Fibroblast of upper back skin (primary cell): ENCODE measurements around the gene PPP1R2.

Experiments used
- DNase-seq: peaks from one replicate; pipeline ENCODE4 v3.0.0-alpha.2; 2013

PPP1R2 gene

DNA sequence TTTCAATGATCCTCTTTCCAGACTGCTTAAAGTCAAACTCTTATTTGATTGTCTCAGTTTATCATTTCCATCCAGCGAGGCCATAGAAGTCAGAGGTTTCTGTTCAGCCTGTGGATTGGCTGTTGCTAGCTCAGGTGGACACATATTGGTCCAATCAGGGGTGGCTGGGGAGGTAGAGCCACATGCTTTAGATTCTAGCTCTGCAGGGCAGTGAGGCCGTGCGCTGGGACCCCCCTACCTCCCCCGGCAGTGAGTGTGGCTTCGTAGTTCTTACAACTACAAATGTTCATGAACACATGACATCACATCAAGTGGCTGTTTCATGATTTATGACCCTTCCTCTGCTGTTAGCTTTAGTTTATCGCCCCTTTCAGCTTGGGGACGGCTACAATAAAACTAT, 22.6 kb upstream of the PPP1R2 start:
- no peak for DNase-seq

DNA sequence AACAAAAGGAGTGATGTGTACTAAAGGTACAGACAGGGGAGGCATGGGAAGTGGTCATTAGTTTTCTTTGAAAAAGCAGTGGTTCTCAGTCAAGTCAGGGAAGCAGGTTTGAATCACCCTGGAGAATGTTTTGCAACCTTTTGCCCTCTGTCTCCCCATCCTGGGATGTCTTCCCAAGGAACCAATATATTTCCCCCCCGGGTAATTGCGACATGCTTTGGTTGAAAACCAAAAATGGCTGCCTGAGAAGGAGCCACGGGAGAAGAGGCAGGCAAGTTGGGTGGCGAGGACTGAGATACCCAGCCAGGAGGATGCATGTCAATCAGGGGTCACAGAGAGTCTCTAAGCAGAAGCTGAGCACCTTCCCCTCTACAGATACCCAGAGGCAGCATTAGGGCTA, 20.2 kb upstream of the PPP1R2 start:
- DNase-seq, result no peak

DNA sequence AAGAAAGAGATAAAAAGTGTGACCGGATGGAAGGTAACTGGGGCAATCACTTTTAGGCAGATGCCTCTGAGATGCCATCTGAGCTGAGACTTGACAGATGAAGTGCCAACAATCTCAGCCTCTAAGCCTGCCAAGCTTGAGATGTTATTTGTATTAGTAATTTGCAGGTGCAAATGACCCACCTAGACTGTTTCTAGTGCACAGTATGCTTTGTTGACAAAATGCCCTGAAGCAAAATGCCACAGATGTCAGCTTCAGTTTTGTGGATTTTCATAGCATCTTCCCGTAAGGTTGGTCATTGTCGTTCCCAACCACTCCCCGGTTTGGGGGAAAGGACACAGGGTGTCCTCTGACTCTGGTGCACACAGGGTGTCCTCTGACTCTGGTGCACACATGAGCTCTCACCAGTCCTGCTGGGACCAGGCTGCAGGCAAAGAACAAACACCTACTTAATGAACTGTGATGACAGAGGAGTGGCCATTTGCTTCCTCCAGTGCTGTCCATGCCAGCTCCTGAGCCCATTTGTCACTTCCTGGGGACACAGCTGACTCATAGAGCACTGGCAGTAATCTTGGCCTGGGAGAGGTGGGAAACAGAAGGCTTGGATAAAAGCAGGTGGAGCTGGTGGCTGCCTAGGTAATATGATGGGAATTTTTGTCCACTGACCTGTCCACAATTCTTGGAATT, 16.7 kb upstream of the PPP1R2 start:
- no peak for DNase-seq

- no peak for DNase-seq
Observed at GRCh38 chr3:195558602-195559001, 15.5 kb upstream of the PPP1R2 start.

DNA sequence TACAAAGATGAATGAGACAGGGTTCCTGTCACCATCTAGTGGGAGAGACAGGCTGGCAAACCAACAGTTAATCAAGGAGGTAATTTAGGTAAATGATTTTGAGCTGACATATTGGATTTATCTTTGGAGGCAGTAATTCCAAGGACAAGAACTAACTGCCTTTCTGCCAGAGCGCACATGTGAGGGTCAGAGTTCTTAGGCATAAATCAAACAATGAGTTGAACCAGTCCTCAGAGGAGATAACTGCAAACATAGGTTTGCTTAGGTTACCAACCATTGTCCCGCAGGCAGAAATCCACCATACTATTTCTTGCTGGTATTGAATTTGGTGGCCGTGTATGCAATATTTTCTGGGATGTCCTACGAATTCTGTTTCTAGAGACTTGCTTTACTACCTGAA, 14.2 kb upstream of the PPP1R2 start:
- no peak for DNase-seq

DNA sequence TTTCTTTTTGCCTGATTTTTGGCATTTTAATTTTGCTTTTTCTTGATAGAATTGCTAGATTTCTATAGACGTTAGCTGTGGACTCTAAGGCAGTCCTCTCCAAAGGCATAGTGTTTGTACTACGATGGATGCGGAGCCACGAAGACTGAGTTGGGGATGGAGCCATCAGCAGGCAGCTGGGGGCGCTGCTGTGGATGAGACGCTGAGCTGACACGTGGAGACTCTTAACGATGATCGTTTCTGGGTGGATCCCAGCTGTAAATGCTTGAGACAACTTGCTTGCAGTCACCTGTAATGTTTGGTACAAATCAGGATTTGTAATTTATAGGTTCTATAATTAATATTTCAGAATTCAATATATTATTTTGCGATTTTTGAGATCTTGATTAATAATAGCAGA, 13.3 kb upstream of the PPP1R2 start:
- DNase-seq, result no peak

GRCh38 chr3:195555110-195555509, 12.0 kb upstream of the PPP1R2 start:
- DNase-seq, result no peak

DNA sequence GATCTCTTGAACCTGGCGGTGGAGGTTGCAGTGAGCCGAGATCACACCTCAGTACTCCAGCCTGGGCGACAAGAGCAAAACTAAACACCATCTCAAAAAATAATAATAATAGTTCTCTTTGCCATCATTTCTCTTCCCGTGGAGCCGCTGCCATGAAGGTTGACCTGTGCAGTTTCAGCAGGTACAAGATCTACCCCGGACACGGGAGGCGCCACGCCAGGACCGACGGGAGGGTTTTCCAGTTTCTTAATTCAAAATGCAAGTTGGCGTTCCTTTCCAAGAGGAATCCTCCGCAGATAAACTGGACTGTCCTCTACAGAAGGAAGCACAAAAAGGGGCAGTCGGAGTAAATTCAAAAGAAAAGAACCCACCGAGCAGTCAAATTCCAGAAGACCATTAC, 11.3 kb upstream of the PPP1R2 start:
- DNase-seq, result no peak

DNA sequence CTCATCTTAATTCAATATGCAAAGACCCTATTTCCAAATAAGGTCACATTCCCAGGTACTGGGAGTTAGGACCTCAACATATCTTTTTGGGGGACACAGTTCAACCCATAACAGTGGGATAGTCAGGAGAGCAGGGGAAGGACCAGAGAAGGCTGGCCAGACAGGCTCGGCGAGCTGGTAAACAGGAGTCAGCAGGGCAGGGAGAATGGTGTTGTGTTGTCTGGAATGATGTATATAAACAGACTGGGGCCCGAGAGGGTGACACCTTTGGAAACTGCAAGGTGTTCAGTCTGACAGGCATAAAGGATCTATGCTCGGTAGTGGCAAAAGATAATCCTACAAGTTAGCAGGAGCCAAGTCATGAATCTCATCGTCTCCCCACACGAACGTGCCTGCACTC, 10.1 kb upstream of the PPP1R2 start:
- DNase-seq, result no peak

DNA sequence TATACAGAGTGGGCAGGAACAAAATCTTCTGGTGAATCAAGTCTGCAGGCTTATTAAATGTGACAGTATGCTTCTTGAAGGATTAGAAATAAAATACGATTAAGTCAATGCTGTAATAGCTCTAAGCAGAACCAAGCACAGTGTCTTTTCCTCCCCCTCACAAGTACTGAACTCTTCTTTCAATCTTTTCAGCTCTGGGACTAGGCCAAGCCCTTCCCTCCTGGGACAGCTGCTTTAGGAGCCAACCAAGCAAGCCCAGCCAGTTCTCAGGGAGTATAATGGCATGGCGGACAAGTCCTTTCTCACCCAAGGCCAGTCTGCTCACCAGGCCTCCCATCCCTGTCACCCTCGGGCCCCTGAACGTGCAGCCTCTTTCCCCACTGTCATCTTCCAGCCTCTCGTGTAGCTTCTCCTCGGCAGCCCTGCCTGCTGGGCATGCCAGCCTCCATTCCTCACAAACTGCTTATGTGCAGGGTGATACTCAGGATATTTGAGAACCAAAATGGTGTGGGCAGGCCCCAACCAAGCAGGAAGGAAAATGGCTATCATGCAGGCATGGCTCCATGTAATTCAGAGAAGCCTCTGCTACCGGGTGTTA, 8.4 kb upstream of the PPP1R2 start:
- DNase-seq, result peak; percentile 24

DNA sequence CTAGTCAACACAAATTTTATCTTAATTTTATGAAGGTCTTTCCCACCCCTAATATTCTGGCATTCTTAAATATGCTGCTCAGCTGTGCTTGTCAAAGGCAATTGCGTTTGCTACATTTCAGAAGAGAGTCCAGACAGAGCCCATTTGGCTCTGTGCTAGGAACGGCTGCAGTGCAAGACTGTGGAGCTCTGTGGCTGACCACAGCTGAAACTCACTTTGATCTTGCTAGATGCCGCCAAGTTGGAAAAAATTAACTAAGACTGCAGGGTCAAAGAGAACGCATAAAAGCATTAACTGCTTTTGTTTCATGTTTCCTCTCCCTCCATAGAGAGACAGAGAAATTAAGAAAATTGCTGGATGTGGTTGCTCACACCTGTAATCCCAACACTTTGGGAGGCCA, 7.6 kb upstream of the PPP1R2 start:
- DNase-seq, result peak; percentile 23

DNA sequence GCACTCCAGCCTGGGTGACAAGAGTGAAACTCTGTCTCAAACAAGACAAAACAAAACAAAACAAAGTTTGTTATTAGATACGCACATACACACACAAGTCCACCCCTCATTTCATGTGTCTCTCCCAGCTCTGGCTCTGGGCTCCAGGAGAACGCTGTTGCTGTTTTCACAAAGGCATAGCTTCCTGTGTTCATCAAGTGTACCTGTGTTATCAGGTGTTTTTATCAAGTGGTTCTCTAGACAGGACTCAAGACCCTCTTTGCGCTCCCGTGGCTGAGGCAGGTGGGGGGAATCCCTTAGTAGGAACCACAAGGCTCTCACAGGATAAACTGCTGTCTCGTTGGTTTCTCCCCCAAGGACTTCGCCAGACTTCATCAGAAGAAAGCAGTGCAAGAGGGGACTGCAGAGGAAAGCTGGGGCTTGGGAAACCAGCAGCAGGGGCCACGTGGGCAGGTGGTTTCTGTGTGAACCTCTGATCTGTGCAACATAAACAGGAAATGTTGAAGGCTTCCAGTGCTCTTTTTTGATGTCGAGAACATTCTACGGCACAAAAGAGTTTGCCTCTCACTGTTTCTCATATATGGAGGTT, 6.9 kb upstream of the PPP1R2 start:
- no peak for DNase-seq

- DNase-seq, result no peak
Observed at GRCh38 chr3:195548987-195549386, 5.9 kb upstream of the PPP1R2 start.

GRCh38 chr3:195548501-195548900, 5.4 kb upstream of the PPP1R2 start:
- DNase-seq, result no peak

- no peak for DNase-seq
Observed at GRCh38 chr3:195548006-195548405, 4.9 kb upstream of the PPP1R2 start.

GRCh38 chr3:195546130-195546560, 3.0 kb upstream of the PPP1R2 start:
- peak; percentile 78 for DNase-seq

GRCh38 chr3:195544634-195545033, 1.5 kb upstream of the PPP1R2 start:
- DNase-seq, result no peak

DNA sequence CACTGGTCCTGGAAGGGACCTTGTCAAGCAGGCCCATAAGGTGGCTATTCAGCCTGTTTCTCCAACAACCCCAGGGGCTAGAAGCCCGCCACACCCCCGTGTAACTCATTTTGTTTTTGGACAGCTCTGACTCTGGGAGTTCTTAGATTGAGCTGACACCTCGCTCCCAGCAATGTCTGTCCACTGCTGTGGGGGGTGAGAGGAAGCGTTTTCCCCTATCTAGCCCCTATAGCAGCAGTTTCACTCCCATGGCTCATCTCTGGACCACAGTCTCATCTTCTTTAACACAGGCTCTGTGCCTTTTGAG, 1.1 kb upstream of the PPP1R2 start:
- no peak for DNase-seq

DNA sequence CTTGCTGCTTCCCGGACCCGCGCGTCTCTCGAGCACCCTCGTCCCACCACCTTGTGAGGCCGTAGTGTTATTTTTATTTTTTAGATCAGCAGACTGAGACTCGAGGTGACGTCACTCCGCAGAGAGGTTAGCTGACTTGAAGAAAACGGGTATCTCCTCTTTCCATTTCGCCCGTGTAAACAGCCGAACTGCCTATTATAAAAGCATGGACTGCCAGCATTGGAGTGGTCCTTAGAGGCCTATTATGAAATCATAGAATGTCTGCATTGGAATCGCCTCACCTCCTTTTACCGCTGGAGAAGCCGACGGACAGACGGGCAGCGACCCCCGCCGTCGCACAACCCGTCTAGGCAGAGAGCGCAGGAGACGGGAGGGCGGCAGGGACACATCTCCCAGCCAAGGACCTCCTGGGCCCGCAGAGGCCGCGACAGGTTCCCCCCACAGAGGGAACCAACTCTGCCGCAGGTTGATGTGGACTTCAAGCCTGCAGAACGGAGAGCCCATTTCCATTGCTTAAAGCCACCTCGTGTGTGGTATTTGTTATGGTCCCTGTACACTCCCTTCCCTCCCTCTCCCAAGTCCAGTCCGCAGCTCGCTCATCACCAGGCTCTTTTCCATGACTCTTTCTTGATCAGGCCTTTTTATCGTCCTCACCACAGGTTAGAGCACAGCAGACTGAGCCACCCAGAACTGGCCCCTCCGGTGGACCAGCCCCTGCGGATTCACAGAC, 540 bp upstream of the PPP1R2 start:
- no peak for DNase-seq

- DNase-seq, result no peak
Observed at GRCh38 chr3:195542316-195542697, 818 bp downstream of the PPP1R2 start.

GRCh38 chr3:195540511-195540910, 2.6 kb downstream of the PPP1R2 start:
- DNase-seq, result no peak

DNA sequence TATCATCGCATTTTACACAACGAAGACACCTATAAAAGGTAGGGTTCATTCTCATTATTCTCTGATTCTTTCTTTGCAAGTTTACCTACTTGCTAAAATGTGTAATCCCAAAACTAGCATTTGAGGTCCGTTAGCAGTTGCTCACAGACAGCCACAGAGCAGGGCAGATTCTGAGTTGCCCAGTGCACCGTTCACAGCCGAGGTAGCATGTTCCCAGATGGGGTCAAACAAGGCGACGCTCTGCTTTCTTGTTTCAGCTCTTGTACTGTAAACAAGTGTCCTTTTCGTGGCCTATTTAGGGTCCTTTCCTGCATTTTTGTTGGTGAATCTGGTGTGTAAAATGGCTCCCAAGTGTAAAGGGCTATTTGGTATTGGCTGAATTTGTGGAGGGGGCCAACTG, 3.1 kb downstream of the PPP1R2 start:
- no peak for DNase-seq

DNA sequence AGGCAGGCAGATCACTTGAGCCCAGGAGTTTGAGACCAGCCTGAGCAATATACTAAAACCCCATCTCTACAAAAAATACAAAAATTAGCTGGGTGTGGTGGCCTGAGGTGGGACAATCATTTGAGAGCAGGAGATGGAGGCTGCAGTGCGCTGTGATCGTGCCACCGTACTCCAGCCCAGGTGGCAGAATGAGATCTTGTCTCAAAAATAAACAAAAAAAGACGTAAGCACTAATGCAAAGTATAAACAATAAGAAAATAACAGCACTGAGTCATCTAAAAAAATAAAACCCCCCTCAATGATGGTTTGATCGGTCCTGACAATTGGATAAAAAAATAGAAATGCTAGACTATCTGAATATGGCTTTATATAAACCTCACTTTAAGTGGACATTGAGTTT, 3.6 kb downstream of the PPP1R2 start:
- no peak for DNase-seq

DNA sequence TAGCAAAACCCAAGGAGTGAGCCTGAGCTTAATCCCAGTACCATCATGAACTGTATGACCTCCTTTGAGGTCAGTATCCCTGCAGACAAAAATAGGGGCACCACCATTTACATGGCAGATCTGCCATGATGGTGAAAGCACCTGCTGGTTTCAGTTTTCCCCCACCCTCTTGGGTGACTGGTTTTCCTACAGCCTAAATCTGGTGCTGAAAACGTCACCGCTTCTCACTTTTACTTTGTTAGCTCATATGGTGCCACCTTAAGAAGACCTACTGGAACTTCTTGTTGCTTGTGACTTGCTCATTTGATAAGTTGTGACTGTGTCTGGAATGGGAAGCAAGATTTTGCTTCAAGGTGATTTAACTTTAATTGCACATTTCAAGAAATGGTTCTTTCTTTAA, 5.1 kb downstream of the PPP1R2 start:
- DNase-seq, result no peak
